ENCODE data around the gene SCAP. TPM values are rescaled to one million over a fixed set of nuclear protein-coding genes. Genes with fewer than 3 reads are reported as not detected.

SCAP gene
- total RNA-seq = 42.2 and 68.9 TPM in 2 replicates

DNA sequence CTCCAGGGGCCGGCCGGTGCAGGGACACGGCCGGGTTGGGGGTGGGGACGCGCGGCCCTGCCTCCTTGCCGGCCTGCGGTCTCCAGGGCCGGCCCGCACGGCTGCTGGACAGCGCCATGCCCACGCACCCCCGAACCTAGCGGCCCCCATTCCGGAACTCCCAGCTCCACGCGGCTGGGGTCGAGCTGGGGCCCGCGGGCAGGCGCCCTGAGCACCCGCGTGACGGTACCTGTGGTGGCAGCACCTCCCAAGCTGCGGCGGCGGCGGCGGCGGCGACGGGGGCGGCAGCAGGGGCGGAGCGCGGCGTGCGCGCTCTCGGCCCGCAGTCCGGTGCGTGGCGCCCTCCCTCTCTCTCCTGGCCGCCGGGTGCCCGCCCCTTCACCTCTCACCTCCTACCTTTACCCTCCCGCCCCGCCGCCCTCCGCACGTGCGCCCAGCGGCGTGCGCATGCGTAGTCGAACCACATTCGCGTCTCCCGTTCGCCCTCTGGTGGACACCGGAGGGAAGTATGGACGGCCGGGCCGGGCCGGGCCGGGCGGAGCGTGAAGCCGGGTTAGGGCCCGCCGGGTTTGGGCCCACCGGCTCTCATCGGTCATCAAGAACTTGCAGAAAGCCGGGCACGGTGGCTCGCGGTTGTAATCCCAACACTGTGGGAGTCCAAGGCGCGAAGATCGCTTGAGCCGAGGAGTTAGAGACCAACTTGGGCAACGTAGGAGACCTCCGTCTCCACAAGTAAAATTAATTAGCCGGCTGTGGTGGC is at the start of gene SCAP:
Gene SCAP (minus strand): TSS at position 372 of the 760 bp plus-strand sequence. CDS start 32,948 bp downstream, outside the sequence.

GRCh38 chr3:47513125-47513929 is 37.6 kb upstream of the SCAP start, which contains the start of gene ELP6:
TSS of gene ELP6 (minus strand) at chr3:47513712. CDS start at chr3:47513590, 122 bp downstream.

DNA sequence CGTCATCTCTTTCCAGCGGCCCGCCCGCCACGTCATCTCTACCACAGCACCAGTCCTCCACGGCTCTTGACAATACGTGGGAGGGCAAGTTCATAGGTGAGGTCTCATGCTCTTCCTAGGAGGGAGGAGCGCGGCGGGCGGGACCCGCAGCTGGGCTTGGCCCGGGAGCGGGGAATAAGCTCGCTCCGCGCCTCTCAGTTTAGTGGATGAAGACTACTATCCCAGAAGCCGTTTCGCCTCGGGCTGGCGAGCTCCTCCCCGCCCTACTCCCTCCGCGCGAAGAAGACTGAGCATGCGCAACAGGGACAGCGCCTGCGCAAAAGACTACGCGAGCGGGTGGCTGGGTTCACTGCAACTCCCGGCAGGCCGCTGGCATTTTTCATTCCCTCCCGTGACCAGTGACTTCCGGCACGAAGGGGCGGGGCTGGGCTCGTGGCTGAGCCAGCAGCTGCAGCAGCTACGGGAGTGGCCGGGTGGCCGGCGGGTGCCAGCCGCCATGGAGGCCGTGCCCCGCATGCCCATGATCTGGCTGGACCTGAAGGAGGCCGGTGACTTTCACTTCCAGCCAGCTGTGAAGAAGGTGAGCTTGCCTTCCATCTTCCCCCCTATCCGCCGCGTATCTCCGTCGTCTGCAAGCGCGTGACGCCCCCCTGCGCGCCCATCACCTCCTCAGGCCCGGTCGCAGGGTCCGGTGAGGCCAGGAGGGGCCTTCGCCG is 95.0 kb downstream of the SCAP start, which contains the start of gene PTPN23:
Gene PTPN23 (plus strand): TSS at position 421 of the 716 bp plus-strand sequence. CDS start 76 bp downstream, at position 497.

Other genes with a start within 250 kb of the SCAP start
- gene KIF9, start 193.1 kb downstream of the SCAP start, total RNA-seq = 3.2 and 4.2 TPM in 2 replicates
- gene KLHL18, start 193.0 kb downstream of the SCAP start, total RNA-seq = 13.7 and 18.5 TPM in 2 replicates
- 15.6 and 16.3 TPM in 2 replicates for gene PTPN23, start 94.9 kb downstream of the SCAP start, total RNA-seq
- 39.2 and 41.1 TPM in 2 replicates for gene ELP6, start 37.8 kb upstream of the SCAP start, total RNA-seq
- gene CSPG5, start 102.9 kb upstream of the SCAP start, total RNA-seq = 0.09 and 0.16 TPM in 2 replicates

All from bronchial smooth muscle cell (primary cell).